KOPT-K1 (cell line): ENCODE data around the gene PDGFD.

Experiments used
- H3K27ac ChIP-seq: fragments of 200-600 bp; sonication (generic); 2 replicates; pipeline ENCODE4 v1.5.1; 2016; ENCODE audit warnings: antibody characterized with exemption, mild to moderate bottlenecking, low read depth, low read length; ENCODE audit not compliant: poor library complexity, severe bottlenecking
- H3K36me3 ChIP-seq: fragments of 200-600 bp; sonication (generic); 2 replicates; pipeline ENCODE4 v1.5.1; 2017; ENCODE audit warnings: antibody characterized with exemption, mild to moderate bottlenecking, low read length, moderate library complexity; ENCODE audit not compliant: insufficient read depth
- H3K9me3 ChIP-seq: fragments of 200-600 bp; sonication (generic); 2 replicates; pipeline ENCODE4 v1.5.1; 2017; ENCODE audit warnings: antibody characterized with exemption, low read length, mild to moderate bottlenecking; ENCODE audit not compliant: insufficient read depth, poor library complexity, severe bottlenecking

PDGFD gene

DNA sequence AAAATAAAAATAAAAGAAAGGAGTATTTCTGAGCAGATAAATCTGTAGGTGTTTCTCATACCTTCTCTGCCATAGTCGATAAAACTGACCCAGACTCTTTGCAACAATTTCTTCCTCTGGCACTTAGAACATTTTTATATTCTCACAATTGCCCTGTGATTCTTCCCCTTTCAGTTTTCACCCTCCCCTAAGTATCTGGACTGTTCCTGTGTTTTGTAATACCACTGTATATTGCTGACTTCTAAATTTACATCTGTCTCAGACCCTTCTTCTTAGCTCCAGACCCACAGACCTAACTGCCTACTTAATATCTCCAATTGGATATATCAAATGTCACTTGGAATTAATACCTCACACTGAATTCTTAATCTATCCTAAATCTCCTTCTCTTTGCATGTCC lies 261.0 kb downstream of the PDGFD start:
- no peaks in the 10 kb centered on the region for H3K36me3 ChIP-seq
- no peak overlapping the region for H3K27ac ChIP-seq
- no peaks in the 10 kb centered on the region for H3K9me3 ChIP-seq

DNA sequence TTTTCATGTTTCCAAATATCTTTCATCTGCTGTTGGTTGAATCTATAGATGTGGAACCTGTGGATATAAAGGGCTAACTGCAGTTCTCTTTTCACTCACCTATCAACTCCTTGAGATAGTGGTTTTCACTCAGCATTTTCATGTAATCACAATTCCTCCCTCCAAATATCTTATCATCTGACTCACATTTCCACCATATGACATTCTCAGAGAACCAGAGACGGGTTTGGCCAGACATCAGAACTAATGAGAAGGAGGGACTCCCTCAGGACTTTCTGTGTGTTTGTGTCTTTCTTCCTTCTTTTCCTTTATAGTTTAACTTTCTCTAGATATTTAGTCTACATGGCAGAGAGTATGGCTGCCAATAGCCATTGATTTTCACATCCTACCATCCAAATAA lies 262.3 kb downstream of the PDGFD start:
- Histone ChIP-seq H3K36me3 (no peaks in the 10 kb centered on the region), H3K9me3 (no peaks in the 10 kb centered on the region), H3K27ac (no peak overlapping the region)

DNA sequence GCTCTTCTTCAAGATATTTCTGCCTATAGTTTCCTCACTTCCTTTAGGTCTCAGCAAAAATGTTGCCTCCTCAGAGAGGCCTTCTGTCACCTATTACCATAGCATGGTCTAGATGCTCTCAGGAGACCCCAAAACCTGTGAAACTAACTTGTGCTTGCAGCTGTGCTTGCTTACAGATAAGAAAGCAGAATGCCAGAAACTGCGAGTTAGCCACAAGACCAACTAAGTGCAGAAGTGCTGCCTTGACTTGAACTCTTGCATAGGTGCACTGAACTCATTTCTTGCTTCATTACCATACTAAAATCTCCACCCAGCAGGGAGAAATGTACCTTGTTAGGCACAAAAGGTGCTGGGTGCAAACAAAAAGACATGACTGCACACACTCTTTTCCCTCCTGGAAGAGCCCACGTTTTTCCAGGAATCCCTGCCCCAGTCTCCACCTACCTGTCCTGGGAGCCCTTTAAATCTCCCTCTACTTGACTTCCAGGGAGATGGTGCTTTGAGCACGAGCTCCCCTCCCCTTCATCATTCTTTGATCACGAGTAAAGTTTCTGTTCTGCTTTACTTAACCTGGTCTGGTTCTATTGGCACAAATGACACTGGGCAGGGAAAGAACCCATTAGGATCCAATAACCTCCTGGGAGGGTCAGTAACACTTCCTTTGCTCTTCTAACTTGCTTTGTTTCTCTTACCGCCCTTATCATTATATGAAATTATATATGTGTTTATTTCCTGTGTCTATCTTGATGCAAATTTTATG lies 265.2 kb downstream of the PDGFD start:
- Histone ChIP-seq H3K27ac (no peak overlapping the region), H3K36me3 (no peaks in the 10 kb centered on the region), H3K9me3 (no peaks in the 10 kb centered on the region)

DNA sequence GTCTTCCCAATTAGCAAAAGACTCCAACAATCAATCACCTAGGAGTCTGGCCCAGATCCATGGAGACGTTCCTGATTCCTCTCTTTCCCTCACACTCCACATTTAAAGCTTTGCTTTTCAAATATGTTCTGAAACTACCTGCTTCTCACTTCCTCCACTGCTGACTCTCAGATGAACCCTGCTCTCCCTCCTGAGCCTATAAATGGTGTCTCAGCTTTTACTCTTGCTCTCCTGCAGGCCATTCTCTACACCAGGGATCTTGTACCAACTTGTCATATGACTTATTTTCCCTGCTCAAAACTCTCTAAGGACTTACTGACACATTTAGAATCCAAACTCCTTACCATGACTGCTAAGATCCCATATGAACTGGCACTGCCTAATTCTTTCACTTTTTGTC lies 265.9 kb downstream of the PDGFD start:
- Histone ChIP-seq H3K9me3 (no peaks in the 10 kb centered on the region), H3K27ac (no peak overlapping the region), H3K36me3 (no peaks in the 10 kb centered on the region)

DNA sequence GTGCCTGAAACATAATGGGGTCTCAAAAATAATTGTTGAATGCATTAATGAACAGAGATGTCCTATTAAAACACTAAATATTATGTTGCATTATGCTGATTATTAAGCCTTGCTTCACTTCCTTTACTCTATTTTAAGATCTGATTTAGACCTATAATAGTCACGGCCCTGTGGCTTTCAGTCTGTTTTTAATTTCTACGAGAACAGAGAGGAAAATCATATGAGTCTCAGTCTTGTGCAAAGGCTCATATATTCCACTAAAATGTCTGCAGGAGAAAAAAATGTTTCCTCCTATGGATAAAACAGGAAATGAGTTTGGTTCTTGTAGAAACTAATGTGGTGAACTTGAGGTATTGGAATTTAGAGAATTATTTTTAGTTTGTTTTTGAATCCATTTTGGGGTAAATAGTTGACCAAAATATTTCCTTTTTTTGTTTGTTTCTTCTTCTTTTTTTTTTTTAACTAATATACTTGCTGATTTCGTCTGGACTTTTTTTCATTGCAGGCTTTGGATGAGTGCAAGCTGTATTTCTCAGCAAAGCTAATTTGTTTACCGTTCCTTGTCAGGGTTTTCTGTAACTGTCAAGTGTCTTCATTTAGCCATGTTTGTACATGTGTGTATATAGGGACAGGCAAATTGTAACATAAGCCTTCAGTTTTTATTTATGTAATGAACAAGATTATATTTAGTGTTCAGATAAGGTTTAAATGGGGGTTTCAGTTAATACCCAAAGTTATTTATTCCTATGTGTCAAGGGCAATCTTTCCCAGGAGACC lies 266.6 kb downstream of the PDGFD start:
- no peak overlapping the region for H3K27ac ChIP-seq
- H3K36me3 ChIP-seq: no peaks in the 10 kb centered on the region
- no peaks in the 10 kb centered on the region for H3K9me3 ChIP-seq

DNA sequence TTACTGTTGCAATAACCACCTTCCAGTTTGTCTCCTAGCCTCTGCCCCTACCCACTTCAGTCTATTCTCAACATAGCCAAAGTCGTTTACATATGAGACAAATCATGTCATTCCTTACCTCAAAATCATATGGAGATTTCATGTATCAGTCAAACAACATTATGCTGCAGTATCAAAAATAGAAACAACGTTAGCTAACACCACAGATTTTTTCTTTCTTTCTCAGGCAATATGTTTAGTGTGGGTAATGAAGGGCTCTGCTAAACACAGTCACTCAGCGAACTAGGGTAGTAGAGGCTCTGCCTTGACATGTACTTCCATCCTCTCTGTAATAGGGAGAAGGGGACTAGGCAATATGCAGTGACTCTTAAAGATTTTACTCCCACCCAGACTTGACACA lies 268.8 kb downstream of the PDGFD start:
- Histone ChIP-seq H3K27ac (no peak overlapping the region), H3K36me3 (no peaks in the 10 kb centered on the region), H3K9me3 (no peaks in the 10 kb centered on the region)

DNA sequence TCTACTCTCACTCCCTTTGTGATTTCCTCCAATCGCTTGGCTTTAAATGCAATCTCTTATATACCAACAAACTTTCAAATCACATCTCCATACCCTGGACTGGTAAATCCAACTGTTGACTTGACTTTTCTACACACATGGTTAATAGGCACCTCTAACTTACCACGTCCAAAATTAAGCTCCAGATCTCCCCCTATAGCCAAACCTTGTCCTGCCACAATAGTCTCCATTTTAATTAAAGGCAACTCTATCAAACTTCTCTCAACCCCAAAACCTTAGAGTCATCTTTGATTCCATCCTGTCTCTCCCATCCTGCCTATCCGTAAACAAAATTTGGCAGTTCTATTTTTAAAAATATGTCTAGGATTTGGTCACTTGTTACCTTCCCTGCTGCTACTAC lies 269.3 kb downstream of the PDGFD start:
- Histone ChIP-seq H3K9me3 (no peaks in the 10 kb centered on the region), H3K27ac (no peak overlapping the region), H3K36me3 (no peaks in the 10 kb centered on the region)

DNA sequence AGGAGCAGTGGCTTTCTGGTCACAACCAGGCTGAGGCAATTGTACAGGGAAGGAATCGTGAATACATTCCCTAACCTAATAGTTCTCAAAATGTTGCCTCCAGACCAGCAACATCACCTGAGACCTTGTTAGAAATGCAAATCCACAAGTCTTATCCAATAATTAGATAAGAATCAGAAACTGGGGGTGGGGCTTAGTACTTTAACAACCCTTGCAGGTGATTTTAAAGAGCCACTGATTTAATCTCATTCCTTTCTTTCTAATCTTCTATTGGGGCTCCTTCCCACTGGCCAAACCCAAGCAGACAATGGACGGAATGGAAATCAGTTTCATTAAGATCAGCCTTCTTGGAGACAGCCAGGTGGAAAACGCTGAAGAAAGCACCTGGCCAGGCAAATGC lies 269.9 kb downstream of the PDGFD start:
- Histone ChIP-seq H3K27ac (no peak overlapping the region), H3K36me3 (no peaks in the 10 kb centered on the region), H3K9me3 (no peaks in the 10 kb centered on the region)

DNA sequence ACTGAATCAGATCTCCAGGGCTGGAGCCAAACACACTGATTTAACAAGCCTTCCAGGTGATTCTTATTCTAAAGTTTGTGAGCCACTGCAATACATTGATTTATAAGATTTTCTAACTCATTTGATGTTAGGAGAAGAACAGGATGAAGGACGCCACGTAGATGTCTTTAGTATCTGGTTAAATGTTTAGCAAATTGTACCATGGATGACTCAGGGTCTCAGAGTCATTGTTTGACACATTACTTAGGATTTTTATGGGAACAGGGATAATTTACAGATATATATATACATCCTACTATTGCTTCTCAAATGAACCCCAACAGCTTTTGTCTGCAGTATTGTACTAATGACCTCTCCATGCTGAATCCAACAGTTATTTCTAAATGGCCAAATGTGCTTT lies 270.6 kb downstream of the PDGFD start:
- H3K27ac ChIP-seq: no peak overlapping the region
- H3K9me3 ChIP-seq: no peaks in the 10 kb centered on the region
- no peaks in the 10 kb centered on the region for H3K36me3 ChIP-seq

DNA sequence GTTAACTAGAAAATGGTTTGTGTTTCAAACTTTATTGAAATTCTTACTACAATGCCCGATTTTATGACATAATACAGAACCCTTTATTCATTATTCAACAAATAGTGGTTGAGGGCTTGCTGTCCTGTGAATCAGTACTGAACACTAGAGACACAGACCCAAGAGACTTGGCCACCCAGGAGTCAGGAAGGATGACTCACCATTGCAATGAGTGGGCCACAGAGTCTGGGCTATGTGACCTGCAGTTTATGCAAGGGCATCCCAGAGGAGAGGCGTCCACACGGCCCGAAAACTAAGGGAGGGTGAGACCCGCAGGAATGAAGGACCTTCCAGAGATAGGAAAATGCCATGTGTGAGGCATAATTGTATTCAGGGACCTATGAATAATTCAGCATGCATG lies 271.3 kb downstream of the PDGFD start:
- no peaks in the 10 kb centered on the region for H3K36me3 ChIP-seq
- H3K9me3 ChIP-seq: no peaks in the 10 kb centered on the region
- no peak overlapping the region for H3K27ac ChIP-seq

DNA sequence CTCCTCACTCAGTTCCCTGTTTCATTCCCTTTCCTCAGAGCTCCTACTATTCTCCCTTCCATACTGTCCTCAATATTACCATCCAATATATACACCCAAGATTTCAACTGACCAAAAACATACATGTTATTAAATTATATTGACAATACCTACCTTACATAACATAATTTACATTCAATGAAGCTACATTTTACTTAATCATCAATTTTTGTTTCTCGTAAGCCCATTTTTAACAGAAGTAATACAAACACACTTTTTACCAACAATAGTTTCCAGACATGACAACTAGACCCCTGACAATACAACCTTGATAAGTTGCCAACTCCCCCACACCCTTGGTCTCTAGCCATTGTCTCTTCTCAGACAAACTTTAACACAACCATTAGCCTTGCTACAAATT lies 273.3 kb downstream of the PDGFD start:
- H3K36me3 ChIP-seq: no peaks in the 10 kb centered on the region
- no peaks in the 10 kb centered on the region for H3K9me3 ChIP-seq
- H3K27ac ChIP-seq: no peak overlapping the region

DNA sequence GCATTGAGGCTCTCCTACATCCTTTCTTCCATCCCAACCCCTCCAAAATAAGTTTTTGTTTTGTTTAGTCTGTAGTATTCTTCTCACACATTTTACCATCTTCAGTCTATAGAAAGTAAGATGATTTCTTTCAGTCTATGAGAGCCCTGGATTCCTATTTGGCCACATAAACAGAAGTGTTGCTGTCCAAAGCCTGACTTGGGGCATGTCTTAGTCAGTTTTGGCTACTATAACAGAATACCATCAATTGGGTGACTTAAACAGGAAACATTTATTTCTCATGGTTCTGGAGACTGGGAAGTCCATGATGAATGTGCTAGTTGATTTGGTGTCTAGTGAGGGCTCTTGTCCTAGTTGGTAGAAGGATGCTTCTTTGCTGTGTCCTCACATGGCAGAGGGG lies 274.3 kb downstream of the PDGFD start:
- Histone ChIP-seq H3K27ac (no peak overlapping the region), H3K9me3 (no peaks in the 10 kb centered on the region), H3K36me3 (no peaks in the 10 kb centered on the region)

DNA sequence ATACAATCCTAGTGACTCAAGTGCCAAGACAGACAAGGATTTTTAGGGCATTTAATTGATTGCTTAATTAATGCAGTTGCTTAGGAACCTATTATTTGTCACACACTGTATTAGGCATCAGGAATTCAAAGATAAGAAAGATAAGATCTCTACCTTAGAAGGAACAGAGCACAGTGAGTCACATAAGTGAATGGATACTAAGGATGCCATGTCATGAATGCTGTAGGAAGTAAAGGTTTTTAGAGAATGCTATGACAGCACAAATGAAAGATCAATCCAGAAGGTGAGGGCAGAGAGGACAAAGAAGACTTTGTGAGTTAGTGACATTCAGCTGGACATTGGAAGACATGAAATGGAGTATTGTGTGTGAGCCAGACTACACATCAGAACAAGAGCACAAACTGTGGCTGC lies 275.4 kb downstream of the PDGFD start:
- Histone ChIP-seq H3K36me3 (no peaks in the 10 kb centered on the region), H3K27ac (no peak overlapping the region), H3K9me3 (no peaks in the 10 kb centered on the region)

DNA sequence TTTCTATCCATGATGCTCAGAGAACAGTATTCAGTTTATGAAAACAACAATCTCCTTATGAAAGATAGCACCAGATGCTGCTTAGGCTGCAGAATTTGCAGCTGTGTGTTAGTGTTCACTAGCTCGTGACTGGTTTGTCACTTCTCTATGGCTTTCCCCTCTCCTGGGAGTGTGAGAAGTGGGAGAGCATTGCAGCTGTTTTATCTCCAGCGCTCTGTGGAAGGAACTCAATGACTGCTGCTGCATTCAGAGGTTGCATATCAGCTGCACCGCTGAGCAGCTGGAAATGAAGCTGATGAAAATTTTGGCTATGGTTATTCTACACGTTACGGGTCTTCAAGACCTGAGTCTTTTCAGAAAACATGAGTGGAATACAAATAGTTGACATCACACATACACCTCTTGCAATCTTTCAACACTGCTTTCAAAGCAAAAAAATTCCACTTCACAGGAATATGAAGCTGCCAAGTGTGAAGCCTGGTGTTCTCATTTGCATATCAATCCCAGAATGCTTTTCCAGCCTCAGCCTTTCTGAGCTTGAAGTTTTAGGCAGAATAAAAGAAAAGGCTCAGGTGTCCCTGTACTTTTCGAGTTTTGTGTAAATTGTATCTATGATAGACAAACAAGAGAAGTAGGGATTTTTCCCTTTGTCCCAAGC lies 276.8 kb downstream of the PDGFD start:
- Histone ChIP-seq H3K9me3 (no peaks in the 10 kb centered on the region), H3K27ac (no peak overlapping the region), H3K36me3 (no peaks in the 10 kb centered on the region)

DNA sequence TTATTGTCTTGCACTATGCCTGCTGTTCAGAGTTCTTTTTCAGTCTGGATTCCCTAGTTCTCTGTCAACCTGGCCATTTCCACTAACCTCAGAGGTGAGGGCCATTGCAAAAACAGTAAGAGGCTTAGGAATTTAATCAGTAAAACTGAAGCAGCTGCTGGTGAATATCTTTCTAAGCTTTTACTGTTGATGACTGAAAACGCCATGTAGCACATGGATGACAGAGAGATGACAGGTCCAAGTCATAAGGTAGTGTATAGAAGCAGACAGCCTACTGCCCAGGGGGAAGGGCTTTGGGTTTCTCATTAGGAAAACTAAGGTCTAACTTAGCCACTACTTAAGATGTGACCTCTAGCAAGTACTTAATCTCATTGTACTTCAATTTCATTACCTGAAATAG lies 280.1 kb downstream of the PDGFD start:
- no peaks in the 10 kb centered on the region for H3K9me3 ChIP-seq
- no peaks in the 10 kb centered on the region for H3K36me3 ChIP-seq
- no peak overlapping the region for H3K27ac ChIP-seq
